GM19025 (cell line): ENCODE measurements around the gene KMT5C.
"Not testable (repeated sequence)": the region's sequence is repeated elsewhere in the genome, so short reads cannot be mapped to it uniquely, and the experiment has no call there.

Experiments
- ATAC-seq: cut with Tn5 transposase; IDR thresholded peaks from one replicate; pipeline ENCODE4 v1.9.1; 2021; ENCODE audit warnings: mild to moderate bottlenecking, low read depth, moderate library complexity; ENCODE audit not compliant: unreplicated experiment

The KMT5C gene

DNA sequence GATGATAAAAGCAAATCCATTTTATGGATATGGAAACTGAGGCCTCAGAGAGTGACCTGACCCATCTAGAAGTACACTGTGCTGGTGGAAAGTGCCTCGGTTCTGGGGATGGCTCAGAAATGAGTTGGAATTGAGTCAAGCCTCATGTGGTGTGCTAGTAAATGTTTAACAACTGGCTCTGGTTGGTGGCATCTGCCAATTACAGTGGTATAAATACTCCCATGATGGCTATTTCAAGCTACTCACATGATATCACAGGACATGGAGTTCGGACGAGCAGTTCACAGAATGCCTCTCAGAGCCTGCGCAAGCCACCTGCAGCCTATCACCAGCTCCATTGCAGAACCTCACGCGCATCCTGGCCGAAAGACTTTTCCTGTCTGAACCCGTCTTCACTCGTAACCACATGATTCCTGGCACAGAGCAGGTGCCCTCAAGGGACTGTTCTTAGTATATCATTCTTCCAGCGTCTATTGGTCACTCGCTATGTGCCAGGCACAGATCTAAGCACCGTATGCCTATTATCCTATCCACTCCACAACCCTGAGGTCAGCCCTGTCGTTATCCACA is 23.6 kb upstream of the KMT5C start:
- no peak for ATAC-seq

DNA sequence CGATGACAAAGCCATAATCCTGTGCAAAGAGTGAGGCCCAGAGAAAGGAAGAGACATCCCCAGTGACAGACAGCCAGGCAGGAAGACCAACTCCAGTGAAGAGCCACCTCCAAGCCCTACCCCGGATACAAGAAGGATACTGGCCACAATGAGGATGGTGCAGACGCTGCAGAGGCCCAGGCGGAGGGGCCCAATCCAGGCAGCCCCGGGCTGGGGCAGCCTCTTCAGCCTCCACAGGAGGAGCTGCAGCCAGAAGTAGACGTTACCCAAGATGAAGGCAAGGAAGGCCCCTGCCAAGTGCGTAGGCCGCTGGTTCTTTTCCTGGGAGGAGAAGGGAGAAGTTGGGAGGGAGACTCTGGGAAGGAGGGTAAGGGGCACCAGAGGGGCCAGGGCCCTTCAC is 23.0 kb upstream of the KMT5C start:
- ATAC-seq, result no peak

DNA sequence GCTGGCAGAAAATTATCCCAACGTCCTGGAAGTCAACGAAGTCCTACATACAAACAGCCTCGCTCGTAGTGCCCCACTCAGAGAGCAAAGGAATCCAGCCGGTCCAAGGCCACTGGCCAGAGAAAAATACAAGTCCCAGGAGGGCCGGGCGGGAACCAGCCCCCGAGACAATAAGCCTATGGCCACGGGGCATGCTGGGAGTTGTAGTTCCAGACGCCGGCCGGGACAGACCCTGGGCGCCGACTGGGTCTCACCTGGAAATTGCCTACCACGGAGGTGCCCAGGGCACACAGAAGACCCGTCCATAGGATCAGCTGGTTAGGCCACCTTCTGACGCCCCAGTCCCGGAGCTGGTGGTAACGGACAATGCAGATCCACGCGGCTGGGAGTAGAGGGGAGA is 19.9 kb upstream of the KMT5C start:
- ATAC-seq, result no peak

DNA sequence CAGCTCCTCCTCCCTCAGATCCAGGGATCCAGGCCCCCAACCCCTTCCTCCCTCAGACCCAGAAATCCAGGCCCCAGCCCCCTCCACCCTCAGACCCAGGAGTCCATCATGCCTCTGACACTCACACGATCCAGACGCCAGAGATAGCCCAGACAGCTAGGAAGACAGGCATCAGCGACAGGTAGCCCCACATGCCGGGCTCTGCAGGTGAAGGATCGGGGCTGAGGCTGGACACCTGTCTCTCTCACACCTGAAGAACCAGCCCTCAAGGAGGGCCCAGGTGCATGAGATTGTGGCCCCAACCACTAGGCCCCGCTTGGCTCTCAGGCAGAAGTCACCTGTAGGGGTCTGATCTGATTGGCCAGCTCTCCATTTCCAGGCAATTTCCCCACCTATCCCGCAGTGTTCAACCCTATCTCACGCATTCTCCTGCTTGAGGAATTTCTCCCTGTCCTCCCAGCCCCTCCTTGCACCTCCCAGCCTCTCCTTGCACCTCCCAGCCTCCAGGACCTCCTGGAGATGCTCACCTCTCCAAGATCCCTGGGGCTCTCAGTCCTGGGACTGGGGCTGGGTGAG is 18.7 kb upstream of the KMT5C start:
- no peak for ATAC-seq

DNA sequence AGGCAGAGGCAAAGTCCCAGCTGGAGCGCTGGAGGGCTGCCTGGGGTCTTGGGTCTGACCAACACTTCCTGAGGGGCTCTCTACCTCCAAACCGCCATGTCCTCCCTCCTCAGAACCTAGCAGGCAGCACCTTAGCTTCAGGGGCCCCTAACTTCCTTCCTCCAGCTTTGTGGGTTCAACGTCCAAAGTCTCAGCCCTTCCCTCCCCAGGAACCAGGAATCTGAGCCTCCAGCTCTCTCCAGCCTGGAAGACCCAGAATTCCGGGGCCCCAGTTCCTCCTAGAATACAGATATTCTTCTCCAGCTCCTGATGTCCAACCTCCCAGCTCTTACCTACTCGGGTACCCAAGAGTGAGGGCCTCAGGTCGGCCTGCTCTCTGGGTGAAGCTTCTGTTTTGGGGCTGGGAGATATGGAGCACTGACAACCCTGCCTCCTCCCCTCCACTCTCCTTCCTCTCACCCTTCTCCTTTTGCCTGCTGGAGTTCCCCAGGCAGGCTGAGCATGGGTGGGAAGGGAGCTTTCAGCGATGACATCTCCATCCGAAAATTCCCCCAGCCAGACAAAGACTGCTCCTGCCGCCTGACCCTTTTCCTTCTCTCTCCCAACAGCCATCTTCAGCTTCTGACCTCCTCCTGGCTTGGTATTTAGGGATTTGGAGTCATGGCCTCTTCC is 18.1 kb upstream of the KMT5C start:
- no peak for ATAC-seq

DNA sequence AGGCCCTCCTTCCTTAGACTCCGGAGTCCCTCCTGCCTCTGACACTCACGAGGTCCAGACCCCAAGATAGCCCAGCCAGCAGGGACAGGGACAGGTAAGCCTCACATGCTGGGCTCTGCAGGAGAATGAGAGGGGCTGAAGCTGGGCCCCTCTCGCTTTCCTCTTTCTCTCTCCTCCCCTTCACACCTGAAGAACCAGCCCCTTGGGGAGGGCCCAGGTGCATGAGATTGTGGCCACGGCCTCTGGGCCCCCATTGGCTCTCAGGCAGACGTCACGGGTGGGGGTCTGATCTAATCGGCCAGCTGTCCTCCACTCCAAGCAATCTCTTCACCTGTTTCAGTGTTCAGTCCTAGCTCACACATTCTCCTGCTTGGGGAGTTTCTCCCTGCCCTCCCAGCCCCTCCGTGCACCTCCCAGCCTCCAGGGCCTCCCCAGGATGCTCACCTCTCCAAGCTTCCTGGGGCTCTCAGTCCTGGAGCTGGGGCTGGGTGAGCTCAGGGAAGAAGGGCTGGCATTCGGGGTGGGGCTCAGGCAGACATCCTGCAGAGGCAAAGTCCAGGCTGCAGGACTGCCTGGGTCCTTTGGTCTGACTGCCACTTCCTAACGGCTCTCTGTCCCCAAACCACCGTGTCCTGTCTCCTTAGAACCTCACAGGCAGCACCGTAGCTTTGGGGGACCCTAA is 17.3 kb upstream of the KMT5C start:
- no peak for ATAC-seq

DNA sequence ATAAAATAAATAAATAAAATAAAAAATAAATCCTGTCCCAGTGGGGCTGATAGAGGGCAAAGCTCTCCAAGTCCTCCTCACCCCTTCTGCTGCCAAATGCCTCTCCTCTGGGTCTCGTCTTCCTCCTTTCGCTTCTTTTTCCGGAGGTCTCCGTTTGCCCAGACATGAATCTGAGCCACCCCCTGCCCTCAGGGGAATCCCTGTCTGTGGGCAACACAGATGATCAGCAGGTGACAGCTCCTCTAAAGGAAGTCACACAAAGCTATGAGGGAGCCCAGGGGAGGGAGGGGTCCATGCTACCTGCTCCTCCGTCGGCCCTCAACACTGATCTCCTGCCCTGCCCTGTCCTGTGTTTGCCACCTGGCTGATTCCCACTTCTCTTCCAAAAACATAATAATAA is 15.0 kb upstream of the KMT5C start:
- no peak for ATAC-seq

DNA sequence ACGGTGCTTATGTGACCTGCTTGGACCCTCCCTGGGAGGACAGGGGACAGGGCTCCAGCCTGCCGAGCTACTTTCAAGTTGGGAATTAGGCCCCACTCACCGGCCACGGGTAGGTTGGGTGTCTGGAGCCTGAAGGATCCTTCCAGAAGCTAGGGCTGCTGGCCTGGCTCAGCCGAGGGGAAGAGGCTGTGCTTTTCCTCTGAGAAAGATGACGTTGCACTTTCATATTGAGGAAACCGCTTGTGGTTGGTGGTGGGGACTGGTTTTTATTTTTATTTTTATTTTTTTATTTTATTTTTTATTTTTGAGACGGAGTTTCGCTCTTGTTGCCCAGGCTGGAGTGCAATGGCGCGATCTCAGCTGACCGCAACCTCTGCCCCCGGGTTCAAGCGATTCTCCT is 14.5 kb upstream of the KMT5C start, which contains the start of gene TMEM150B:
TMEM150B (minus strand) TSS at position 170 of the 400 bp plus-strand sequence. CDS start 4,305 bp downstream, outside the sequence.
- ATAC-seq, result no peak

DNA sequence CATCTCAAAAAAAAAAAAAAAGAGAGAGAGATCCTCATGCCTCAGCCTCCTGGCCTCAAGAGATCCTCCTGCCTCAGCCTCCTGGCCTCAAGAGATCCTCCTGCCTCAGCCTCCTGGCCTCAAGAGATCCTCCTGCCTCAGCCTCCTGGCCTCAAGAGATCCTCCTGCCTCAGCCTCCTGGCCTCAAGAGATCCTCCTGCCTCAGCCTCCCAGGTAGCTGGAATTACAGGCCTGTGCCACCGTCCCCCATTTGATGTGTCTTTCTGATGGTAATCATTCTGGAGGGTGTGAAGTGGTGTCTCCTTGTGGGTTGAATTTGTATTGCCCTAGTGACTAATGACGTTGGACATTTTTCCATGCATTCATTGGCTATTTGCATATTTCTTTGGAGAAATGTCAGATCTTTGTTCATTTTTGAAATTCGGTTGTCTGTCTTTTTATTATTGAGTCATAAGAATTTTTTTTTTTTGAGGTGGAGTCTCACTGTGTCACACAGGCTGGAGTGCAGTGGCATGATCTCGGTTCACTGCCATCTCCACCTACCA is 10.8 kb upstream of the KMT5C start:
- ATAC-seq, result not testable (repeated sequence)

DNA sequence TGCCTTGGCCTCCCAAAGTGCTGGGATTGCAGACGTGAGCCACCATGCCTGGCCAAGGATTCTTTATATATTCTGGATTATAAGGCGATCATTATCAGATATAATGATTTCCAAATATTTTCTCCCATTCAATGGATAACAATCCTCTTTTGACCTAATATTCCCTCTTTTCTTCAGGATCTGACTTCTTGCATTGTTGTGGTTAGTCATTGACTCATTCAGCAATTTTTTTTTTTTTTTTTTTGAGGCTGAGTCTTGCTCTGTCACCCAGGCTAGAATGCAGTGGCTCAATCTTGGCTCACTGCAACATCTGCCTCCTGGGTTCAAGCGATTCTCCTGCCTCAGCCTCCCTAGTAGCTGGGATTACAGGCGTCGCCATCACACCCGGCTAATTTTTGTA is 9.9 kb upstream of the KMT5C start:
- ATAC-seq, result not testable (repeated sequence)

DNA sequence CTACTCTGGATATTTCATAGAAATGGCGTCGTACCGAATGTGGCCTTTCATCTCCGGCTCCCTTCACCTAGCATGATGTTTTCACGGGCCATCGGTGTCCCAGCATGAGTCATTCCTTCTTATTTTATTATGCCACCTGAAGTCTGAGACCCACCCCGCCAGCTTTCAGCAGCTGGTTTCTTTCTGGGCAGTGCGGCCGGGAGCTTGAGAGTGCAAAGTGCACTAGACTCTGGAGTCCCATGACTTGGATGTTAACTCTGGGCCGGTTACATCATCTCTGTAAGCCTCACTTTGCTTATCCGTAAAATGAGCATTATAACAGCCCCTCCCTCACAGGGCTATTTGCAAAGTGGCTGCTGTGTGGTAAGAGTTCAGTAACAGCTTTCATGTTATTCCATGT is 5.8 kb upstream of the KMT5C start:
- no peak for ATAC-seq

DNA sequence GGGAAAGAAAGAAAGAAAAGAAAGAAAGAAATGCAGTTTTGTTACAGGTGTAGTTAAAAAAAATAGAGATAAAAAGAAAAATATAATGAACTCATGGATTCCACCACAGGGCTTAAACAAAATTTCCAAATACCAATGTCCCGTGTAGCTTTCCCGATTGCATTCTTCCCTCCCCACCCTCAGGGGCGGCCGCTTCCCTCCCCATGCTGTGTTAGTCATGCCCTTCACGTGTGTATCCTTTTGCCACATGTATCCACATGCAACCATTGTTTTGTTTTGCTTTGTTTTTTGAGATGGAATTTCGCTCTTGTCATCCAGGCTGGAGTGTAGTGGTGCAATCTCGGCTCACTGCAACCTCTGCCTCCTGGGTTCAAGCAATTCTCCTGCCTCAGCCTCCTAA is 3.6 kb upstream of the KMT5C start:
- ATAC-seq, result no peak

DNA sequence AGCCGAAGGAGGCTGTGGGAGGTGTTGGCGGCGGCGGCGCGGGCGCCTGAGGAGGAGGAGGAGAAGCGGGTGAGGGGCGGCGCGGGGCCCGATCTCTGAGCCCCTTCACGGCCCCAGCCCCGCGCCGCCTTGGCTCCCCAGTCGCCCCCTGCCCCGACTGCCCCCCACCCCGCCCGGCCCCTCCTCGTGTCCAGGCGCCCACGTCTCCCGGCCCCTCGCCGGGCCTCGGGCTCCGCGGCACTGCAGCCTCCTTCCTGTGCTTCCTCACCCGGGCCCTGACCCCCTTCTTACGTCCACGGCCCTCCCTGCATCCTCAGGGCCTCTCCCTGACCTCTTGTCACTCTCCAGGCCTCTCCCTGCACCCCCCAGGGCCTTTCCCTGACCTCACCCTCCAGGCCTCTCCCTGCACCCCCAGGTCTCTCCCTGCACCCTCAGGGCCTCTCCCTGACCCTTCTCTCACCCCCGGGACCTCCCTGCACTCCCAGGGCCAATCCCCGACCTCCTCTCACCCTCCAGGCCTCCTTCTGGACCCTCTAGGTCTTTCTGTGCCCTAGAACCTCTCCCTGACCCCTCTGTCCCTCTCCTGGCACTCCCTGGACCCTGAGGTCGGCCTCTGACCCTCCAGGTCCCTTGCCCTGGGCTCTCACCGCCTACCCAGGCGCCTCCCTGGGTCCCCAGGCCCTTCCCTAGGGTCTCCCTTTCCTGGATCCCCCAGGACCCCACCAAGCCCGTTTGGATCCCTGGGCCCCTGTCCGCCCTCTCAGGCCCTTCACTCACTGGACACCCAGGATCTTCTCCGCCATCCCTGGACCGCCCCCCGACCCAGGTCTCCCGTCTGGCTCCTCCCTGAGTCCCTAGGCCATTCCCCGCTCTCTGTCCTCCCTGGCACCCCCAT is 460 bp downstream of the KMT5C start:
- no peak for ATAC-seq

DNA sequence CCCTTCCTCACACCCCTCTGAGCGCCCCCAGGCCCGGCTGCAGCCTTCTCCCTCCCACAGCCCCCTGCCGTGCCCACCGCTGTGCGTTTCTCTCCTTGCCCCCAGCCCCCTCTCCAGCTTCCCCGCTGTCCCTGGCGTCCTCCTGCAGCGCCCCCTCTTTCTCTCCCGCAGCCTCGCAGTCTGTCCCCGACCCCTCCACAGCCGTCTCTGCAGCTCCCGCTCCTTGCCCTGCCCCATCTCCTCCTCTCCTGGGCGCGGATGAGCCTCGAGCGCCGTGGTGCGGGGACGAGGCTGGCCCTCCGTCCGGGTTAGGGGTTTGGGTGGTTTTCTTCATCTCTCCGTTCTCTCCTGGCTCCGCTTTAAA is 1.1 kb downstream of the KMT5C start:
- ATAC-seq, result no peak

DNA sequence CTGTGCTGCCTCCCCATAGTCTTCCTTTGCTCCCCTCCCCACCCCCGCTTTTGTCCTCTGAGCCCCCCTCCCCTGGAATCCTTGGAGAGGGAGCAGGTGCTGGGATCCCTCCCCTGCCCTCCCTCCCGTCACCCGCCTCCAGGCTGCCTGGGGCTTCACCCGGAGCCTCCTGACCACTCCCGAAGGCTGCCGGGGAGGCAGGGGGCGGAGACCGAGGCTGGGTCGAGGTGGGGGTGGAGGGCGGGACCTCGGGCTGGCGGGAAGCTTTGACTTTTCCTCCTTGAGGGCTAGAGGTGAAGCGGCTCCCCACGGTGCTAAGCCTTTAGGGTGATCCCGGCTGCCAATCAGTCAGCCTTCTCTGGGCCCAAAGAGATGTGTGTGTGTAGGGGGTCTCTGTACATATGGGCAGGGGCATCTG is 1.5 kb downstream of the KMT5C start:
- ATAC-seq, result no peak

DNA sequence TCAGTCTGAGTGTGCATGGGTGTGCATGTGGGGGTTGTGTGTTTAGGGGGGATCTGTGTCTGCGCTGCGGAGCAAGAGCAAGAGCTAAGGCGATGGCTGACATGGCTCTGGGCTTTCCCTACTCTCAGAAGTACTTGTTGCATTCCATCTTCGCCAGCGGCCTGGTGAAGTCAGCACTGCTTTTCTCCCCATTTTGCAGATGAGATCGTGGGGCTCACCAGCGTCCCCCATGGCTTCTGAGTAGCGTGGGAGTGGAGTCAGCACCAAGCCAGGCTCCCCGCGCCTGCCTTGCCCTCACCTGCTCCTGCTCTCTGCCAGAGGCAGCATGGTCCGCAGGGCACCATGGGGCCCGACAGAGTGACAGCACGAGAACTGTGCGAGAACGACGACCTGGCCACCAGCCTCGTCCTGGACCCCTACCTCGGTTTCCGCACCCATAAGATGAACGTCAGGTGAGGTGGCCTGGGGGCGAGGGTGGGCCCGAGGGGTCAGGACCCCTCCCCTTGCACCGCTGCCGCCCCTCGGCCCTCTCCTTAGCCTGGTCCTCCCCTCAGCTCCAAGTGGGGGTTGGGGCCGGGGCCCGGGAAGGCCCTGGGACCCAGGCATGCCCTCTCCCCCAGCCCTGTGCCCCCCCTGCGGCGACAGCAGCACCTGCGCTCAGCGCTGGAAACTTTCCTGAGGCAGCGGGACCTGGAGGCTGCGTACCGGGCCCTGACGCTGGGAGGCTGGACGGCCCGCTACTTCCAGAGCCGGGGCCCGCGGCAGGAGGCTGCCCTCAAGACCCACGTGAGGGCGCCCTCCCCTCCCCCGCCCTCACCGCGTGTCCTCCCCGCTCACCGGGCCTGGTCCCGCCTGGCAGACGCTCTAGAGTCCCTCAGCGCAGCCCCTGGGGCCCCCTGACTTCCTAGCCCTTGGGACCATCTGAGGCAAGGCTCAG is 2.2 kb downstream of the KMT5C start:
- ATAC-seq, result no peak

DNA sequence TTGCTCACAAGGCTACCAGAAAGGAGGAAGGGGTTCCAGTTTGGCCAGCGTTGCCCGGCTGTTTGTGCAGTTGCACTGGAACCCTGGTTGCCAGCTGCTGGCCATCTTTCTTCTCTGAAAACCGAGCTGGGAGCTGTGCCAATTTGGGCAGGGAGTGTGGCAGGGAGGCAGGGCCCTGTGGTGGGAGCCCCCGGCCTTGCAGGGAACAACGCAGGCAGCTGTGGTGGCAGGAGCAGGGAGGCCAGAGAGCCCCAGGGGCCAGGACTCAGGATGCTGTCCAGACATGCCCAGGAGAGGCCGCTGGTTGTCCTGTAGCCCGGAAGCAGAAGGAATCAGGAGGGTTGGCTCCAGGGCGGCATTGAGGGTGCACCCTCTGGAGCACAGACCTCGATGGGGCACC is 4.8 kb downstream of the KMT5C start:
- no peak for ATAC-seq

DNA sequence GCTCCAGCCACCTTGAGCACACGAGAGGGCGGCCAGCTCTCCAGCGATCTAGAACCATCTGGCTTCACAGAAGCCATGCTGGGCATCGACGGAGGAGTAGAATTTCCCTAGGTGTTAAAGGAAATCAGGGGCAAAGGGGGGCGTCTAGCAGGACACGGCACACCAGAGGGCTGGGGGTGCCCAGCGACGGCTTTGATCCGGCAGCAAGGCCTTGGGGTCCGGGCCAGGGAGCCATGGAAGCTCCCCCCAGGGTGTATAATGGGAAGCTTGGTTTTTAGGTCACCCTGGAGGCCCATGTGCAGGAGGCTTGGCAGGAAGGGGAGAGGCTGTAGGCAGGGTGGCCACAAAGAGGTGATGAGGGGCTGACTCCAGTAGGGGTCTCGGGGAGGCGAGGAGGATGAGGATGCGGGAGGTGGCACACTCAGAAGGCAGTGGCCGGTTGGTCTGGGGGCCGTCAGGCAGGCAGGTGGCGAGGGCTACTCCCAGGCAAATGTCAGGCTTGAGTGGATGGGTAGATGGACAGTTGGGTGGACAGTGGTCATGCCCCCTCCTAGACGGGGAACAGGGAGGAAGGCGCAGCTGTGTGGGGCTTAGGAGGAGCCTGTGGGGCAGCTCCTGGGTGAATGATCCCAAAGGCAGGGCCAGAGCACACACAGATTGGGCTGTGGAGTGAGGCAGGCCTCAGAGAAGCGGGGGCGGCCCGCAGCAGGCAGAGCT is 5.6 kb downstream of the KMT5C start:
- ATAC-seq, result no peak
